HepG2 (cell line): ENCODE measurements around the gene ADAP2. TPM values are rescaled to one million over a fixed set of nuclear protein-coding genes. Genes with fewer than 3 reads are reported as not detected.

ENCODE experiments used
- ATAD3A ChIP-seq: sonication (generic); formaldehyde crosslinking; IDR thresholded peaks from 2 replicates; pipeline ENCODE4 v1.4.0; 2020; ENCODE audit warnings: missing genetic modification reagents
- FOXC1 ChIP-seq: sonication (generic); formaldehyde crosslinking; IDR thresholded peaks from 2 replicates; pipeline ENCODE4 v1.8.0; 2022; ENCODE audit warnings: mild to moderate bottlenecking, missing genetic modification reagents, borderline replicate concordance
- HNF4A ChIP-seq: sonication (generic); formaldehyde crosslinking; IDR thresholded peaks from 2 replicates; pipeline ENCODE4 v1.4.0; 2020; ENCODE audit warnings: missing genetic modification reagents
- IKZF5 ChIP-seq: IDR thresholded peaks from 2 replicates; pipeline ENCODE4 v1.6.1; 2018; ENCODE audit warnings: missing genetic modification reagents, mild to moderate bottlenecking, missing compliant biosample characterization
- JDP2 ChIP-seq: sonication (generic); formaldehyde crosslinking; IDR thresholded peaks from 2 replicates; pipeline ENCODE4 v1.8.1; 2022; ENCODE audit warnings: missing genetic modification reagents, borderline replicate concordance
- MAX ChIP-seq: IDR thresholded peaks from 2 replicates; pipeline ENCODE4 v1.6.1; 2012; ENCODE audit warnings: inconsistent platforms
- MLXIP ChIP-seq: sonication (generic); formaldehyde crosslinking; IDR thresholded peaks from 2 replicates; pipeline ENCODE4 v1.9.0; 2021; ENCODE audit warnings: missing genetic modification reagents, borderline replicate concordance
- RARA ChIP-seq: IDR thresholded peaks from 2 replicates; pipeline ENCODE4 v1.6.1; 2016; ENCODE audit warnings: missing genetic modification reagents, missing compliant biosample characterization
- RORA ChIP-seq: sonication (generic); formaldehyde crosslinking; IDR thresholded peaks from 2 replicates; pipeline ENCODE4 v1.5.0; 2020; ENCODE audit warnings: mild to moderate bottlenecking, missing genetic modification reagents, moderate library complexity
- SNRNP70 ChIP-seq: fragments of 200-400 bp; formaldehyde crosslinking; IDR thresholded peaks from 2 replicates; pipeline ENCODE4 v1.6.1; 2017; ENCODE audit warnings: mild to moderate bottlenecking, low read depth, low read length, moderate library complexity
- ZBED4 ChIP-seq: sonication (generic); formaldehyde crosslinking; IDR thresholded peaks from 2 replicates; pipeline ENCODE4 v1.4.0; 2020; ENCODE audit warnings: missing genetic modification reagents, borderline replicate concordance
- ZBTB34 ChIP-seq: sonication (generic); formaldehyde crosslinking; IDR thresholded peaks from 2 replicates; pipeline ENCODE4 v1.8.0; 2022; ENCODE audit warnings: mild to moderate bottlenecking, missing genetic modification reagents
- ZFY ChIP-seq: sonication (generic); formaldehyde crosslinking; IDR thresholded peaks from 2 replicates; pipeline ENCODE4 v1.4.0; 2020; ENCODE audit warnings: missing genetic modification reagents
- ZNF143 ChIP-seq: sonication (generic); formaldehyde crosslinking; IDR thresholded peaks from 2 replicates; pipeline ENCODE4 v1.4.0; 2020; ENCODE audit warnings: missing genetic modification reagents
- ZNF20 ChIP-seq: sonication (generic); formaldehyde crosslinking; IDR thresholded peaks from 2 replicates; pipeline ENCODE4 v1.4.0; 2020; ENCODE audit warnings: mild to moderate bottlenecking, moderate library complexity, missing genetic modification reagents
- ZNF510 ChIP-seq: sonication (generic); formaldehyde crosslinking; IDR thresholded peaks from 2 replicates; pipeline ENCODE4 v1.4.0; 2020; ENCODE audit warnings: low read depth, mild to moderate bottlenecking, missing genetic modification reagents
- ZNF567 ChIP-seq: sonication (generic); formaldehyde crosslinking; IDR thresholded peaks from 2 replicates; pipeline ENCODE4 v1.8.1; 2023; ENCODE audit warnings: mild to moderate bottlenecking, missing genetic modification reagents, borderline replicate concordance
- ZNF879 ChIP-seq: sonication (generic); formaldehyde crosslinking; IDR thresholded peaks from 2 replicates; pipeline ENCODE4 v1.8.1; 2023; ENCODE audit warnings: missing genetic modification reagents
- ZSCAN25 ChIP-seq: sonication (generic); formaldehyde crosslinking; IDR thresholded peaks from 2 replicates; pipeline ENCODE4 v1.8.0; 2022; ENCODE audit warnings: mild to moderate bottlenecking, missing genetic modification reagents
- ZSCAN9 ChIP-seq: IDR thresholded peaks from 2 replicates; pipeline ENCODE4 v1.6.1; 2016; ENCODE audit warnings: borderline replicate concordance
- polyA plus RNA-seq, 8 experiments: library from polyadenylated mRNA; depleted of rRNA in 3 of 8; stranded (reverse) in 7 of 8; unstranded in 1 of 8; fragments of >200 nt; fragmentation: Illumina TruSeq in 4 of 8; extraction: Trizol in 4 of 8; gene quantifications; 2 replicates each; pipeline versions ENCODE4 v1.2.1 to v1.2.3, GENCODE V29; 2011 to 2016; ENCODE audit warnings: low read depth in 4 of 8, missing spikeins in 1 of 8, mixed read lengths in 1 of 8; ENCODE audit not compliant: insufficient read depth in 1 of 8
- total RNA-seq, 5 experiments: library from RNA; depleted of rRNA; stranded (reverse); fragments of >200 nt; fragmentation: Illumina TruSeq; extraction: Trizol; gene quantifications; 2 replicates each; pipeline ENCODE4 v1.2.3, GENCODE V29; 2016; ENCODE audit warnings: low read depth in 1 of 5

ADAP2 gene
- total and polyA plus RNA-seq, 2 of the 13 experiments (the other 11 are each of a cell fraction or from before 2014, with no cell fraction given) = 0.51 to 0.70 TPM

- TF ChIP-seq JDP2 (CRISPR knock-in tag) (no peak), ZNF143 (CRISPR knock-in tag) (no peak), RORA (CRISPR knock-in tag) (no peak), ZSCAN9 (CRISPR knock-in tag) (no peak), HNF4A (peak; percentile 59), IKZF5 (0 out of 2 replicates have a peak, but pooled peaks have one; percentile 30), ATAD3A (CRISPR knock-in tag) (no peak), ZSCAN25 (no peak), RARA (no peak), ZNF20 (CRISPR knock-in tag) (no peak), ZNF879 (CRISPR knock-in tag) (no peak), ZBED4 (0 out of 2 replicates have a peak, but pooled peaks have one; percentile 31), MLXIP (CRISPR knock-in tag) (no peak), MAX (peak; percentile 92), ZBTB34 (CRISPR knock-in tag) (no peak), ZFY (peak; percentile 41; the same call in 1 of the 2 replicates), SNRNP70 (no peak), ZNF567 (CRISPR knock-in tag) (no peak), ZNF510 (CRISPR knock-in tag) (no peak), FOXC1 (CRISPR knock-in tag) (no peak)
These were observed 7.4 kb downstream of the ADAP2 start (continued) for GRCh38 chr17:30929081-30929633.
